GM12892 (cell line): ENCODE measurements around the gene RAD1.

ENCODE experiments used
- DNase-seq: peaks from one replicate; pipeline ENCODE4 v3.0.0; 2011; ENCODE audit not compliant: insufficient read length
- FAIRE-seq: peaks from 2 replicates; lab custom pipeline; 2011; peaks lifted over from hg19 to GRCh38; lab: Jason Lieb, UNC
- POLR2A ChIP-seq: IDR thresholded peaks from 2 replicates; pipeline ENCODE4 v1.6.1; 2011; ENCODE audit warnings: low read depth, low read length, control low read depth
- POLR2AphosphoS5 ChIP-seq: IDR thresholded peaks from 2 replicates; pipeline ENCODE4 v1.6.1; 2011; ENCODE audit warnings: low read depth, low read length, control low read depth
- TAF1 ChIP-seq: IDR thresholded peaks from 2 replicates; pipeline ENCODE4 v1.6.1; 2011; ENCODE audit warnings: low read depth, mild to moderate bottlenecking, control low read depth, low read length, borderline replicate concordance

Gene RAD1

GRCh38 chr5:34881246-34881645 is 34.1 kb downstream of the RAD1 start:
- TF ChIP-seq TAF1 (no peak), POLR2A (no peak), POLR2AphosphoS5 (no peak)
- DNase-seq: no peak
- no peak for FAIRE-seq

- FAIRE-seq (no peak), DNase-seq (no peak)
- TF ChIP-seq POLR2A: no peak
- no peak for TF ChIP-seq POLR2AphosphoS5
Measured at GRCh38 chr5:34876275-34876674, 39.0 kb downstream of the RAD1 start.

GRCh38 chr5:34870382-34870781 is 44.9 kb downstream of the RAD1 start:
- FAIRE-seq (no peak), DNase-seq (no peak)
- TF ChIP-seq TAF1 (no peak), POLR2A (no peak), POLR2AphosphoS5 (no peak)

GRCh38 chr5:34869256-34869655 is 46.0 kb downstream of the RAD1 start:
- FAIRE-seq: no peak
- DNase-seq: no peak
- TF ChIP-seq POLR2A: no peak
- TF ChIP-seq TAF1: no peak
- no peak for TF ChIP-seq POLR2AphosphoS5

DNA sequence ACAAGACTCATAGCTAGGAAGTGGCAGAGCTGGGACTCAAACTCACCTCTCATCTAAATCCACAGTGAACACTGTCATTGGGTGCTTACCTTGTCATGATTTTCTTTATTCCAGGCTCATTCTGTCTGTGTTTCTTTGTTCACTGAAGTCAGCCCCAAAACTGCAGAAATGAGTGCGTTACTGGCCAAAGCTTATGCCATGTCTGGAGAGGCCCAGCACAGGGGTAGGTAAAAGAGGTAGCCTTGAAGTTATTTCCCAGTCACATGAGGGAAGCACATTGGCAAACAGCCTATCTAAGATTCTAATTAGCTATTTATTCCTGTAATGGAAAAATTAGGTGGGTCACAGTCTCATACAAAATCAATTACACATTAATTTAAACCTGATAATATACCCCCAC is 46.5 kb downstream of the RAD1 start:
- FAIRE-seq: no peak
- DNase-seq: no peak
- TF ChIP-seq POLR2AphosphoS5 (no peak), TAF1 (no peak), POLR2A (no peak)

DNA sequence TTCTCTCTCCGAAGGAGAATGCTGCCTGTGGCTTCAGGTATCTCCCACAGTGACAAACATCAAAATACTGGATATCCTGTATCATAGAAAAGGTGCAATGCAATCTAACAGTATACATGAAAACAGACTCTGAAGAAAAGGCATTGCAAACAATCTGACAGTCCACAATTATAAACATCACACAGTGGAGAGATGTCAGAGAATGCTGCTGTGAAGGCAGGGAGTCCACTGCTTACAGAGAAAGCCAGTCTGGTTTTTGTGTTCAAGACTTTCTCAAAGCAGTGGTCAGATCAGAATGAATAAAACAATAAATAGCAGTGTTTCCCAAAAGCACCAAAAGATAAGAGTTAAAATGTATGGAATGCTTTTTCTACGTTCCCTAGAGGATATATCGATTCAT is 47.6 kb downstream of the RAD1 start:
- no peak for FAIRE-seq
- DNase-seq: no peak
- TF ChIP-seq TAF1 (no peak), POLR2A (no peak), POLR2AphosphoS5 (no peak)

DNA sequence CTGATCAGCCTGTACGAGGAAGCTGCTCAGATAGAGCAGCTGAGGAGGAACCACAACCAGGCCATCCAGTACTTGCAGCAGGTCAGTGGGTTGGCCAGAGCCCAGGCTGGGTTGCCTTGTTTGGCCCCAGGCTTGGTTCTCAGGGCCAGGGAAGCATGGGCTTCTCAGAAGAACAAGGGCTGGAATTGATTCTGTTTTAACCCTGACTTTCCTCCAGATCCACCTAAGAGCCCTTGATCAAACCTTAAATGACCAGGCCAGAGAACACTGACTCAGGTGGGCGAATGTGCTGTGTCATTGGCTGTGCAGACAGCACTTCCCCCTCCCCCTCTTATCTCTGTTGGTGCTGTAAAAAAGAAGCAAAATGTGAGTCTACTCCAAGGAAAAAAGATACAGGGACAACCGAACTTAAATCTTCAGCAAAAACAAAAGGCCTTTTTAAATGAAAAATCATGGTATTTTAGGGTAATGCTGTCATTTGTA is 48.3 kb downstream of the RAD1 start:
- DNase-seq (no peak), FAIRE-seq (no peak)

GRCh38 chr5:34865091-34865490 is 50.2 kb downstream of the RAD1 start:
- FAIRE-seq: no peak
- no peak for TF ChIP-seq TAF1
- no peak for TF ChIP-seq POLR2AphosphoS5
- TF ChIP-seq POLR2A: no peak
- DNase-seq: no peak

More for the DNA sequence above, 48.3 kb downstream of the RAD1 start:
- no peak for TF ChIP-seq TAF1
- no peak for TF ChIP-seq POLR2A
- no peak for TF ChIP-seq POLR2AphosphoS5

DNA sequence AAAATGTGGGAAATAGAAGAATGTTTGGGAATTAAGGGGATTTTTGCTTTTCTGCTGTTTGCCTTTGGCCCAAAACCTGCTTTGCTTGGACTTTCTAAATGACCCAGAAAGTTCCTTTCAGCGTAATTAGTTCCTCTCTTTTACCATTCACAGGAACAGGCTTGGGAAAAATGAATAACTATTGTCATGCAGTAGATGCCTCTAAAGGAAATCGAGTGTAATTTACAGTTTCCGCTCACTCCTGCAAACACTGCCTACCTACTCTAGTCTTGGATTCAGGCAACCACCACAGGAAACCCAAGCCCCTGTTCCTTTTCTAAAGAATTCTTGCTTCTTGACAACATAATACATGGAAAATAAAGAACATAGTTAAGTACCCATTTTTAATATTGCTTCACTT is 51.4 kb downstream of the RAD1 start:
- DNase-seq: no peak
- TF ChIP-seq POLR2A: no peak
- TF ChIP-seq POLR2AphosphoS5: no peak
- TF ChIP-seq TAF1: no peak
- FAIRE-seq: no peak

DNA sequence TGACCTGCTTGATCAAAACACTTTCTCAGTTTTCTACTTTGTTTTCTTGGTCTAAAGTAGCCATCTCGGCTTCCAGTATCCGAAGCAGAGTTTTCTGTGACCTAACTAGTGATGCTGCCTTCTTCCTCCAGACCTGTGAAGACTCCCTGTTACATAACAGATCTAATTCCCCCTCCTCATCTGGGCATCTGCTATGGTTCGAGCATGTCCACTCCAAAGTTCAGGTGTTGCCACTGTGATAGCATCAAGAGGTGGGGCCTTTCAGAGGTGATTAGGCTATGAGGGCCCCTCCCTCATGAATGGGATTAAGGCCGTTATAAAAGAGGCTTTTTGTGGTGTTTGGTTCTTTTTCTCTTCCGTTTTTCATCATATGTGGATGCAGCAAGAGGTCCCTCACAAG is 56.1 kb downstream of the RAD1 start:
- FAIRE-seq (no peak), DNase-seq (no peak)
- no peak for TF ChIP-seq TAF1
- TF ChIP-seq POLR2A: no peak
- TF ChIP-seq POLR2AphosphoS5: no peak

DNA sequence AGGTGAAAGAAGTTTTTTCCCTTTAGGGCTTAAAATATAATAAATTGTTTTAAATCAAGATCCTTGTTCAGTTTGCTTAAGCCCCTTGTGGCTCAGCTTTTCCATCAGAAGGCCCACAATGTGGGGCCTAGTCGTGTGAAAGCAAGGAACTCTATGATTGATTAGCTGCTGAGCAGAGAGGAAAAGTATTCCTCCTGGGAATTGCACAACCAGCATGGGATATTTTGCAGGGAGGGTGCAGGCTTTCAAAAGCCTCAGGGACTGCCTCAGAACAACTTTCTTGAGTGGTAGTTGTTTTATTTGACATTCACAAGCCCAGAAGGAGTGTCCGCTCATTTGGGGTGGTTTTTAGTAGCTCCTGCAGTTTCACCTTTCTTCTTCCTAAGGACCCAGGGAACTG is 56.5 kb downstream of the RAD1 start:
- FAIRE-seq: no peak

DNA sequence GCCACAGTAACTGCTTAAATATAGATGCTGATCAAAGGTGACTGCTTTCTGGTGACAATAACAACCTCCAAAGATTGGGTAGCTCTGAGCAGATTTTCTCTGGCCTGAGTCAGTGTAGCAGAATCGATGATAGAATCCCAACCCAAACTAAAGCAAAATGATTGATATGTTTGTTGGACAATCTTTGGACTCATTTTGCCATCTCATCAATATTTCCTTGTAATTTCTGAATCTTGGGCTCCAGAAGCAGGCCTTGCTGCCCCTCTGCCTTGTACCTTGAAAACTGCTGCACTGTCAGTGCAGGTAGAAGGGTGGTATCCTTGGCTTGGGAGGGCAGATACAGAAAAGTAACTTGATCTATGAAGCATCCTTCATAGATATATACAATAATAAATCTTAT is 57.4 kb downstream of the RAD1 start:
- FAIRE-seq: no peak
- no peak for DNase-seq
- TF ChIP-seq POLR2A (no peak), TAF1 (no peak), POLR2AphosphoS5 (no peak)

More for the DNA sequence above, 56.5 kb downstream of the RAD1 start:
- TF ChIP-seq POLR2A: no peak
- TF ChIP-seq TAF1: no peak
- TF ChIP-seq POLR2AphosphoS5: no peak
- DNase-seq: no peak

- DNase-seq (no peak), FAIRE-seq (no peak)
- no peak for TF ChIP-seq TAF1
- TF ChIP-seq POLR2AphosphoS5: no peak
- no peak for TF ChIP-seq POLR2A
Measured at GRCh38 chr5:34857161-34857560, 58.1 kb downstream of the RAD1 start.
